Neural cell (in vitro differentiated cells): ENCODE measurements around the gene SETBP1. TPM values are rescaled to one million over a fixed set of nuclear protein-coding genes. Genes with fewer than 3 reads are reported as not detected.

Experiments used
- H2AFZ ChIP-seq: fragments of 200-600, 300-800 bp; sonication (generic), shearing (Covaris generic); 2 replicates; pipeline ENCODE4 v1.6.0; 2014; ENCODE audit warnings: low read depth, mild to moderate bottlenecking, antibody characterized with exemption, low read length, moderate library complexity
- H3F3A ChIP-seq: fragments of 200-600 bp; shearing (Covaris generic); 2 replicates; pipeline ENCODE4 v1.6.1; 2016; ENCODE audit warnings: mild to moderate bottlenecking, moderate library complexity, mixed read lengths, antibody characterized with exemption, low read length; ENCODE audit not compliant: insufficient read depth, poor library complexity, severe bottlenecking
- H3K27ac ChIP-seq: fragments of 200-600, 300-800 bp; sonication (generic), shearing (Covaris generic); 2 replicates; pipeline ENCODE4 v1.5.1; 2014; ENCODE audit warnings: mild to moderate bottlenecking, low read length, moderate library complexity
- H3K27me3 ChIP-seq: fragments of 300-800, 200-600 bp; sonication (generic), shearing (Covaris generic); 2 replicates; pipeline ENCODE4 v1.6.0; 2014; ENCODE audit warnings: mild to moderate bottlenecking, low read depth, low read length, moderate library complexity; ENCODE audit not compliant: insufficient read depth
- H3K36me3 ChIP-seq: fragments of 300-800, 200-600 bp; sonication (generic), shearing (Covaris generic); 2 replicates; pipeline ENCODE4 v1.5.1; 2014; ENCODE audit warnings: mild to moderate bottlenecking, antibody characterized with exemption, low read length, moderate library complexity; ENCODE audit not compliant: insufficient read depth
- H3K4me2 ChIP-seq: fragments of 300-800, 200-600 bp; sonication (generic), shearing (Covaris generic); 2 replicates; pipeline ENCODE4 v1.6.0; 2014; ENCODE audit warnings: mild to moderate bottlenecking, low read length
- H3K4me3 ChIP-seq: fragments of 300-800, 200-600 bp; sonication (generic), shearing (Covaris generic); 2 replicates; pipeline ENCODE4 v1.5.1; 2014; ENCODE audit warnings: mild to moderate bottlenecking, low read length, moderate library complexity
- H3K79me2 ChIP-seq: fragments of 200-600 bp; shearing (Covaris generic); replicated peaks from 2 replicates; pipeline ENCODE4 v1.6.0; 2014; ENCODE audit warnings: mild to moderate bottlenecking, low read length, moderate library complexity; ENCODE audit not compliant: insufficient read depth
- H3K9ac ChIP-seq: fragments of 300-800, 200-600 bp; sonication (generic), shearing (Covaris generic); 2 replicates; pipeline ENCODE4 v1.6.1; 2016; ENCODE audit warnings: mild to moderate bottlenecking, low read length, mixed read lengths
- H3K9me2 ChIP-seq: fragments of 200-600 bp; shearing (Covaris generic); 2 replicates; pipeline ENCODE4 v1.6.1; 2016; ENCODE audit warnings: mild to moderate bottlenecking, low read length, mixed read lengths; ENCODE audit not compliant: insufficient read depth
- H3K9me3 ChIP-seq: fragments of 200-600, 300-800 bp; sonication (generic), shearing (Covaris generic); 2 replicates; pipeline ENCODE4 v1.6.1; 2016; ENCODE audit warnings: mild to moderate bottlenecking, mixed run types, low read length, moderate library complexity, mixed read lengths
- H4K20me1 ChIP-seq: fragments of 200-600 bp; shearing (Covaris generic); 2 replicates; pipeline ENCODE4 v1.6.1; 2016; ENCODE audit warnings: mild to moderate bottlenecking, mixed run types; ENCODE audit not compliant: insufficient read depth
- CTCF ChIP-seq: fragments of 450-650 bp; IDR thresholded peaks from 2 replicates; pipeline ENCODE4 v1.5.1; 2014; ENCODE audit warnings: antibody characterized with exemption, mild to moderate bottlenecking, moderate library complexity; ENCODE audit not compliant: poor library complexity, severe bottlenecking
- EP300 ChIP-seq: fragments of 450-650 bp; conservative IDR thresholded peaks from 2 replicates; pipeline ENCODE4 v1.6.1; 2014; ENCODE audit warnings: antibody characterized with exemption, mild to moderate bottlenecking, moderate library complexity; ENCODE audit not compliant: poor library complexity, severe bottlenecking
- EZH2 ChIP-seq: fragments of 200-600, 300-800 bp; shearing (Covaris generic), sonication (generic); IDR thresholded peaks from 2 replicates; pipeline ENCODE4 v1.6.1; 2014; ENCODE audit warnings: antibody characterized with exemption, low read length, borderline replicate concordance, mild to moderate bottlenecking; ENCODE audit not compliant: insufficient read depth, poor library complexity, severe bottlenecking
- MXI1 ChIP-seq: fragments of 450-650 bp; conservative IDR thresholded peaks from 2 replicates; pipeline ENCODE4 v1.6.1; 2014; ENCODE audit warnings: antibody characterized with exemption, mild to moderate bottlenecking; ENCODE audit not compliant: poor library complexity, severe bottlenecking
- POLR2AphosphoS5 ChIP-seq: IDR thresholded peaks from 2 replicates; pipeline ENCODE4 v1.6.1; 2012
- RAD21 ChIP-seq: fragments of 450-650 bp; conservative IDR thresholded peaks from 2 replicates; pipeline ENCODE4 v1.6.1; 2014; ENCODE audit warnings: antibody characterized with exemption, mild to moderate bottlenecking, moderate library complexity
- REST ChIP-seq: IDR thresholded peaks from 2 replicates; pipeline ENCODE4 v1.6.1; 2012; ENCODE audit warnings: borderline replicate concordance
- SMC3 ChIP-seq: fragments of 450-650 bp; conservative IDR thresholded peaks from 2 replicates; pipeline ENCODE4 v1.6.1; 2014; ENCODE audit warnings: antibody characterized with exemption, mild to moderate bottlenecking, moderate library complexity; ENCODE audit not compliant: poor library complexity
- TAF1 ChIP-seq: IDR thresholded peaks from 2 replicates; pipeline ENCODE4 v1.6.1; 2012; ENCODE audit warnings: low read depth
- polyA plus RNA-seq: library from polyadenylated mRNA; depleted of rRNA; stranded (reverse); fragments of >200 nt; gene quantifications from 2 replicates; pipeline ENCODE4 v1.2.3, GENCODE V29; 2014

Gene SETBP1
- polyA plus RNA-seq, 1 donor from 2014 or later = 13.7 TPM

- no peaks in the 10 kb centered on the region for H3K9me2 ChIP-seq
- no peaks in the 10 kb centered on the region for H3K9me3 ChIP-seq
- H4K20me1 ChIP-seq = no peaks in the 10 kb centered on the region
- H3K4me2 ChIP-seq = no peak overlapping the region
- no peaks in the 10 kb centered on the region for H3K27me3 ChIP-seq
- no peak overlapping the region for H3K9ac ChIP-seq
- H2AFZ ChIP-seq = no peak overlapping the region
- no peak overlapping the region for H3K27ac ChIP-seq
- H3F3A ChIP-seq = no peaks in the 10 kb centered on the region
- TF ChIP-seq RAD21 = no peak
- no peak for TF ChIP-seq CTCF
- no peak for TF ChIP-seq EZH2
- no peak for TF ChIP-seq TAF1
- TF ChIP-seq MXI1 = no peak
- no peak for TF ChIP-seq POLR2AphosphoS5
- no peak for TF ChIP-seq REST
- no peak for TF ChIP-seq EP300
- H3K79me2 ChIP-seq = peaks cover 52% of the 10 kb centered on the region
- no peaks in the 10 kb centered on the region for H3K36me3 ChIP-seq
- H3K4me3 ChIP-seq = no peak overlapping the region
Measured at GRCh38 chr18:44766450-44766849, 85.8 kb downstream of the SETBP1 start.

- no peaks in the 10 kb centered on the region for H3K27me3 ChIP-seq
- H3K9ac ChIP-seq = no peak overlapping the region
Measured at GRCh38 chr18:44767807-44768206, 87.1 kb downstream of the SETBP1 start.

More at GRCh38 chr18:44767807-44768206, 87.1 kb downstream of the SETBP1 start:
- Histone ChIP-seq H3K9me2 (no peaks in the 10 kb centered on the region), H4K20me1 (no peaks in the 10 kb centered on the region), H3K4me3 (no peak overlapping the region), H3K27ac (no peak overlapping the region), H3K9me3 (no peaks in the 10 kb centered on the region), H3K79me2 (peaks cover 45% of the 10 kb centered on the region), H2AFZ (no peak overlapping the region), H3K36me3 (no peaks in the 10 kb centered on the region), H3K4me2 (no peak overlapping the region), H3F3A (no peaks in the 10 kb centered on the region)
- TF ChIP-seq POLR2AphosphoS5 (no peak), REST (no peak), SMC3 (no peak), EP300 (no peak), TAF1 (no peak), MXI1 (no peak), RAD21 (no peak)
